ENCODE measurements around the gene RRN3. TPM values are rescaled to one million over a fixed set of nuclear protein-coding genes. Genes with fewer than 3 reads are reported as not detected.
A peak's percentile ranks its signal among the peaks of the same experiment; 100 is the strongest.
"Not testable (repeated sequence)": the region's sequence is repeated elsewhere in the genome, so short reads cannot be mapped to it uniquely, and the experiment has no call there.

Gene RRN3
- total RNA-seq (2014; rRNA removed) (29.9 and 35.3 TPM in 2 replicates), Bru-seq, nascent RNA (percentile 78 among the genes with signal in this experiment), BruChase-seq, experiment 1, labeled RNA remaining after a 6-hour chase (percentile 90 among the genes with signal in this experiment), BruChase-seq, experiment 2, labeled RNA remaining after a 2-hour chase (percentile 83 among the genes with signal in this experiment)
- long read RNA-seq, transcript RRN3-203 (17 exons, 2,198 nt) = minor isoform, 9 of 90 reads
- long read RNA-seq, transcript RRN3-201 (18 exons, 3,762 nt) = major isoform, 72 of 90 reads
- long read RNA-seq, partial matches to known transcripts = 1 of 90 reads
- long read RNA-seq, other reads (novel, unspliced or antisense) = 8 of 90 reads

GRCh38 chr16:15093955-15094827 lies at the start of gene RRN3:
TSS of gene RRN3 (minus strand) at chr16:15094272. CDS start at chr16:15094233, 39 bp downstream.
- ATAC-seq = peak; percentile 98

GRCh38 chr16:15143601-15144091 lies 49.6 kb upstream of the RRN3 start:
- ATAC-seq; H3F3A ChIP-seq (ENCODE audit: low read length, unreplicated experiment); H3K79me2 ChIP-seq (ENCODE audit: low read length); H3K27me3 ChIP-seq (ENCODE audit: low read length); H3K9me2 ChIP-seq (replicated peaks; ENCODE audit: low read length); H4K20me1 ChIP-seq (ENCODE audit: low read length); H2AFZ ChIP-seq (ENCODE audit: low read length); H3K27ac ChIP-seq (ENCODE audit: low read length); H3K9ac ChIP-seq (ENCODE audit: low read length); H3K9me3 ChIP-seq (ENCODE audit: low read length); CTCF ChIA-PET; intact Hi-C loops (cut with micrococcal nuclease); H3K4me3 ChIP-seq (ENCODE audit: low read length); H3K36me3 ChIP-seq (ENCODE audit: low read depth, low read length); BruUV-seq (replicated peaks); DNase-seq; H3K4me1 ChIP-seq (ENCODE audit: insufficient read depth, low read length); POLR2A ChIA-PET (ENCODE audit: unreplicated experiment); H3K4me2 ChIP-seq (ENCODE audit: low read length): not testable (repeated sequence)

More at GRCh38 chr16:15093955-15094827, at the start of gene RRN3:
- peak within 1 kb of the TSS; percentile 72 for H3K4me3 ChIP-seq (ENCODE audit: low read length)
- peak within 1 kb of the TSS; percentile 82 for H3K4me2 ChIP-seq (ENCODE audit: low read length)
- peak within 1 kb of the TSS; percentile 87 for H2AFZ ChIP-seq (ENCODE audit: low read length)
- CTCF ChIA-PET; H3F3A ChIP-seq (ENCODE audit: low read length, unreplicated experiment); intact Hi-C loops (cut with micrococcal nuclease); H4K20me1 ChIP-seq (ENCODE audit: low read length); H3K36me3 ChIP-seq (ENCODE audit: low read depth, low read length); H3K4me1 ChIP-seq (ENCODE audit: insufficient read depth, low read length); POLR2A ChIA-PET (ENCODE audit: unreplicated experiment); H3K27me3 ChIP-seq (ENCODE audit: low read length); H3K9me3 ChIP-seq (ENCODE audit: low read length); H3K9me2 ChIP-seq (replicated peaks; ENCODE audit: low read length): not testable (repeated sequence)
- DNase-seq = peak; percentile 88
- H3K9ac ChIP-seq (ENCODE audit: low read length) = peak within 1 kb of the TSS; percentile 78
- H3K27ac ChIP-seq (ENCODE audit: low read length) = peak within 1 kb of the TSS; percentile 40; the same call in 1 of the 2 replicates
- H3K79me2 ChIP-seq (ENCODE audit: low read length) = peaks cover 20% of the 10 kb centered on the region
- TSS peak; percentile 97 for BruUV-seq (replicated peaks)

- H3K36me3 ChIP-seq (ENCODE audit: low read depth, low read length); H2AFZ ChIP-seq (ENCODE audit: low read length); CTCF ChIA-PET; ATAC-seq; DNase-seq; POLR2A ChIA-PET (ENCODE audit: unreplicated experiment); H3K4me1 ChIP-seq (ENCODE audit: insufficient read depth, low read length); H3F3A ChIP-seq (ENCODE audit: low read length, unreplicated experiment); H4K20me1 ChIP-seq (ENCODE audit: low read length); H3K9ac ChIP-seq (ENCODE audit: low read length); intact Hi-C loops (cut with micrococcal nuclease); BruUV-seq (replicated peaks); H3K4me2 ChIP-seq (ENCODE audit: low read length); H3K27me3 ChIP-seq (ENCODE audit: low read length); H3K9me3 ChIP-seq (ENCODE audit: low read length); H3K27ac ChIP-seq (ENCODE audit: low read length); H3K4me3 ChIP-seq (ENCODE audit: low read length); H3K79me2 ChIP-seq (ENCODE audit: low read length); H3K9me2 ChIP-seq (replicated peaks; ENCODE audit: low read length): not testable (repeated sequence)
Measured at GRCh38 chr16:15142891-15143600, 49.0 kb upstream of the RRN3 start.

DNA sequence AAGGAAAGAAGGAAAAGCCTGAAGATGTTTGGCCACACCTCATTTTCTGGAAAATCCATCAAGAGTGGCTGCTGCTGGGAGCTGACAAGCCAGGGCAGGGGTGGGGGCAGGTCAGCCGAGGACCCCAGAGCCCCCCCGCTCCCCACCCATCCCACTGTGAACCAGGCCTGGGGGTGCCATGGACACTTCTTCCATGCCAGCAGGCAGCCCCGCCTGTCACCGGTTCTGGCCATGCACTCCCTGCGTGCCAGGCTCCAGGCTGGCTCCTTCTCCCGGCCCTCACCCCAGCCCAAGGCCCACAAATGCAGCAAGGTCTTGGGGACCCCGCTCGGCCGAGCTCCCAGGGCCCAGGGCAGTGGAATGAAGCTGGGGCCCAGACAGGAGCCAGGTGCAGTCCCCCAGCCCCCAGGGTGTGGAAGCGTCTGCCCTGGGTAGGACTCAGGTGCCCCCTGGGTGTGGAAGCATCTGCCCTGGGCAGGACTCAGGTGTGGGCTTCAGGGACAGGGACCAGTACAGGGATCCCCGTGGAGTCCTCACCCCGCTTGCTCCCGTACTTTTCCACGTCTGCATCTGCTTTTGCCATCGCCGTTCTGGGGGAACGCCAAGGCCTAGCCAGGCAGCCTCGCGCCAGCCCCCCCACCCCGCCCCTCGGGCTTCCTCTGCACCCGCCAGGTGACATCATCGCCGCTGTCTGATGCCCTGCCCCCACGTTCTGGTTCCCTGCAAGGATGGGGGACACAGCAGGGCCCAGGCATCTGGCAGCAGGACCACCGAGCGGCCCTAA lies 48.2 kb upstream of the RRN3 start:
- CTCF ChIA-PET; DNase-seq; ATAC-seq; H3K36me3 ChIP-seq (ENCODE audit: low read depth, low read length); intact Hi-C loops (cut with micrococcal nuclease); H2AFZ ChIP-seq (ENCODE audit: low read length); H3K9me2 ChIP-seq (replicated peaks; ENCODE audit: low read length); H3K79me2 ChIP-seq (ENCODE audit: low read length); H4K20me1 ChIP-seq (ENCODE audit: low read length); H3F3A ChIP-seq (ENCODE audit: low read length, unreplicated experiment); H3K4me2 ChIP-seq (ENCODE audit: low read length); POLR2A ChIA-PET (ENCODE audit: unreplicated experiment); BruUV-seq (replicated peaks); H3K9me3 ChIP-seq (ENCODE audit: low read length); H3K9ac ChIP-seq (ENCODE audit: low read length); H3K27me3 ChIP-seq (ENCODE audit: low read length); H3K4me1 ChIP-seq (ENCODE audit: insufficient read depth, low read length); H3K27ac ChIP-seq (ENCODE audit: low read length); H3K4me3 ChIP-seq (ENCODE audit: low read length): not testable (repeated sequence)

Data from PC-3 (cell line).